ENCODE measurements around the gene SMOC2. TPM values are rescaled to one million over a fixed set of nuclear protein-coding genes. Genes with fewer than 3 reads are reported as not detected.

Gene SMOC2
- total and polyA plus RNA-seq, 7 donors, result 12.3 to 90.3 (median 22.8) TPM

DNA sequence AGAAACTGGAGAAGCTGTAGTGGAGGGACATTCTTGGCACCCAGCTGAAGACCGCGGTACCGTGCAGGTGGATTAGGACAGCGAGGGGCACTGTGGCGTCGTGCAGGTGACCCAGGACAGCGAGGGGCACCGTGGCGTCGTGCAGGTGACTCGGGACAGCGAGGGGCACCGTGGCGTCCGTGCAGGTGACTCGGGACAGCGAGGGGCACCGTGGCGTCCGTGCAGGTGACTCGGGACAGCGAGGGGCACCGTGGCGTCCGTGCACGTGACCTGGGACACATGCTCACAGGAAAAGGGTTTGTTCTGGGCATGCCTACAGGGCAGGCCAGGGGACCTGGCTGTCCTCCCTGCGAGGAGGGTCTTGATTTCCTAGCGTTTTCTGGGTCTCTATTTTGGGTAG lies 29.2 kb upstream of the SMOC2 start:
- no peaks in the 10 kb centered on the region for H3K9me3 ChIP-seq
- WGBS, 3 donors, result 90 to 93% (median 92%) methylated on average over 28 of the region's 28 CpGs
- H3K36me3 ChIP-seq (ENCODE audit: insufficient read depth in 1 of 2, low read depth in 1 of 2), result no peaks in the 10 kb centered on the region
- intact Hi-C loops (cut with DNase I), result no loop called here
- no peak overlapping the region for H3K27ac ChIP-seq
- H3K27me3 ChIP-seq (ENCODE audit: insufficient read depth in 3 of 3, low read length in 2 of 3), result peaks cover 0 to 9% (median 8%) of the 10 kb centered on the region in 3 donors
- H3K4me1 ChIP-seq, result no peaks in the 10 kb centered on the region
- DNase-seq, result no peak
- no peak for ATAC-seq
- TF ChIP-seq, protein P1, sequence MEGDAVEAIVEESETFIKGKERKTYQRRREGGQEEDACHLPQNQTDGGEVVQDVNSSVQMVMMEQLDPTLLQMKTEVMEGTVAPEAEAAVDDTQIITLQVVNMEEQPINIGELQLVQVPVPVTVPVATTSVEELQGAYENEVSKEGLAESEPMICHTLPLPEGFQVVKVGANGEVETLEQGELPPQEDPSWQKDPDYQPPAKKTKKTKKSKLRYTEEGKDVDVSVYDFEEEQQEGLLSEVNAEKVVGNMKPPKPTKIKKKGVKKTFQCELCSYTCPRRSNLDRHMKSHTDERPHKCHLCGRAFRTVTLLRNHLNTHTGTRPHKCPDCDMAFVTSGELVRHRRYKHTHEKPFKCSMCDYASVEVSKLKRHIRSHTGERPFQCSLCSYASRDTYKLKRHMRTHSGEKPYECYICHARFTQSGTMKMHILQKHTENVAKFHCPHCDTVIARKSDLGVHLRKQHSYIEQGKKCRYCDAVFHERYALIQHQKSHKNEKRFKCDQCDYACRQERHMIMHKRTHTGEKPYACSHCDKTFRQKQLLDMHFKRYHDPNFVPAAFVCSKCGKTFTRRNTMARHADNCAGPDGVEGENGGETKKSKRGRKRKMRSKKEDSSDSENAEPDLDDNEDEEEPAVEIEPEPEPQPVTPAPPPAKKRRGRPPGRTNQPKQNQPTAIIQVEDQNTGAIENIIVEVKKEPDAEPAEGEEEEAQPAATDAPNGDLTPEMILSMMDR (IDR thresholded peaks at IDR 0.05), result no peak
- no peak overlapping the region for H3K4me3 ChIP-seq

DNA sequence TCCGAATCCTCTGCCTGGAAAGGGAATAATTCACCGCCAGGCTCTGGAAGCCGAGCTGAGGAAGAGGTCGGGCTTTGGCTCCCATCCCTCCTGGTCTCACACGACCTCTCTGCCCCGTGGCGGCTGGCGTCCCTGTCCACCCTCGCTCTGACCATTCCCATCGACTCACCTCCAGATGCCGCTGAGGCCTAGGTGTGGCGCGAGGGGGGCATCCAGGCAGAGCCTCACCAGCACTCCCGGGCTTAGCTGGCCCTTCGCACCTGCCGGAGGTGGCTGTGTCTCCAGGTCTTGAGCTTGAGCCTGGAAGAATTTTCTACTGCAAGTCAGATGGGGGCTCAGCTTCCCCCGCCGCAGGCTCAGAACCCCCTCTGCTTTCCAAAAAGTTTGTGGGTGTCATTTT lies 28.5 kb upstream of the SMOC2 start:
- Histone ChIP-seq H3K36me3 (ENCODE audit: insufficient read depth in 1 of 2, low read depth in 1 of 2) (no peaks in the 10 kb centered on the region), H3K27ac (no peak overlapping the region), H3K9me3 (no peaks in the 10 kb centered on the region), H3K4me3 (no peak overlapping the region), H3K27me3 (ENCODE audit: insufficient read depth in 3 of 3, low read length in 2 of 3) (peaks cover 0 to 16% (median 8%) of the 10 kb centered on the region in 3 donors), H3K4me1 (no peaks in the 10 kb centered on the region)
- intact Hi-C loops (cut with DNase I), result no loop called here
- 93 to 95% (median 95%) methylated on average over 18 of the region's 18 CpGs for WGBS, 3 donors
- ATAC-seq, result no peak
- TF ChIP-seq, protein P1 (IDR thresholded peaks at IDR 0.05), result no peak
- no peak for DNase-seq

DNA sequence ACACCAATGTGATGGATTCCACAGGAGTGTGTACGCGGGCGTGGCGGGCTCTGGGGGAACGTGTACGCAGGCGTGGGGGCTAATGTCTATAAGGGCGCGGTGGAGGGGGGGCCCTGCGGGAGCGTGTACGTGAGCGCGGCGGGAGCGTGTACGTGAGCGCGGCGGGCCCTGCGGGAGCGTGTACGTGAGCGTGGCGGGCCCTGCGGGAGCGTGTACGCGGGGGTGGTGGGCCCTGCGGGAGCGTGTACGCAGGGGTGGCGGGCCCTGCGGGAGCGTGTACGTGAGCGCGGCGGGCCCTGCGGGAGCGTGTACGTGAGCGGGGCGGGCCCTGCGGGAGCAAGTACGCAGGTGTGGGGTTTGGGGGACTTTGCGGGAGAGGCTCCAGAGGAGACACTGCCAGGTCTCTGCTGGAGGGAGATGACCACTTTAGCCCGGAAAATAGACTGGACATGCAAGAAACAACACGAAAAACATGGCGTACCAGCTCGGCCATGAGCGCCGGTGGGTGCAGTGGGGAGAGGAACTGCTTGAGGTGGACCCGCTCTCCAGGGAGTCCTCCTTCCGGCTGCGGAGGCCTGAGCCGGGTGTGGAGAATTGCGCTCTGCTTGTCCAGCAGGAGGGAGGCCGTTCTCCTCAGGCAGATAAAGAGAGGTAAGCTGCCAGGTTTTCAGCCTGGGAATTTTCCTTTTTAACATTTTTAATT lies 27.8 kb upstream of the SMOC2 start:
- no peak overlapping the region for H3K4me3 ChIP-seq

DNA sequence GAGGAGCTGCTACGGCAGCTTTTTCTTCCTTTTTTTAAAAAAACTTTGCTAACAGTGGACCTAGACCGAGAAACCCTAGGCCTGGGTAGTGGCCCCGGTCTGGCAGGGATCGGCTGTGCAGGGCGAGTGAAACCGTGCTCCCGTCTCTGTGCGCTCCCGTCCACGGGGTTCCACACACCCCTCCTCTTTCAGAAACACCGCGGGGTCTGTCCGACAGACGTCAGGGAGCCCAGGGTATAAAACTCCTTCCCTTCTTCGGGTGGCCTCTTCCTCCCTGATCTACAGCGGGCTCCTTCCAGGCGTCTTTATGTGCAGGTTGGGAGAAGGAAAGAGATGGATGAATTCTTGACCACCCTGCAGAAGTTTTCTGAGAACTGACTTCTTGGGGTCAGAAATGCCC lies 27.1 kb upstream of the SMOC2 start:
- Histone ChIP-seq H3K4me1 (no peaks in the 10 kb centered on the region), H3K9me3 (no peaks in the 10 kb centered on the region), H3K4me3 (no peak overlapping the region), H3K27me3 (ENCODE audit: insufficient read depth in 3 of 3, low read length in 2 of 3) (peaks cover 0 to 24% (median 12%) of the 10 kb centered on the region in 3 donors), H3K27ac (no peak overlapping the region), H3K36me3 (ENCODE audit: insufficient read depth in 1 of 2, low read depth in 1 of 2) (no peaks in the 10 kb centered on the region)
- ATAC-seq, result no peak
- 89 to 90% (median 89%) methylated on average over 15 to 17 of the region's 17 CpGs for WGBS, 3 donors
- intact Hi-C loops (cut with DNase I), result no loop called here
- no peak for DNase-seq
- TF ChIP-seq, protein P1 (IDR thresholded peaks at IDR 0.05), result no peak

More for the DNA sequence above, 27.8 kb upstream of the SMOC2 start:
- ATAC-seq (no peak), DNase-seq (no peak)
- TF ChIP-seq, protein P1 (IDR thresholded peaks at IDR 0.05), result no peak
- H3K9me3 ChIP-seq, result no peaks in the 10 kb centered on the region
- WGBS, 3 donors, result 94 to 96% (median 95%) methylated on average over 57 to 59 of the region's 59 CpGs
- H3K36me3 ChIP-seq (ENCODE audit: insufficient read depth in 1 of 2, low read depth in 1 of 2), result no peaks in the 10 kb centered on the region
- peaks cover 0 to 23% (median 12%) of the 10 kb centered on the region in 3 donors for H3K27me3 ChIP-seq (ENCODE audit: insufficient read depth in 3 of 3, low read length in 2 of 3)
- H3K27ac ChIP-seq, result no peak overlapping the region
- intact Hi-C loops (cut with DNase I), result no loop called here
- no peaks in the 10 kb centered on the region for H3K4me1 ChIP-seq

All from psoas muscle (tissue), 8 donors.